Glomerular endothelial cell (primary cell): ENCODE measurements around the gene ULK4. TPM values are rescaled to one million over a fixed set of nuclear protein-coding genes. Genes with fewer than 3 reads are reported as not detected.

ENCODE experiments used
- DNase-seq: peaks from one replicate; pipeline ENCODE4 v3.0.0-alpha.2; 2011; ENCODE audit warnings: low read depth, low spot score; ENCODE audit errors: extremely low read depth
- total RNA-seq: library from RNA; depleted of rRNA; stranded (reverse); fragments of >200 nt; gene quantifications from 2 replicates; pipeline ENCODE4 v1.2.3, GENCODE V29; 2015

ULK4 gene
- total RNA-seq, 1 donor from 2014 or later, result 11.7 TPM

- DNase-seq, result no peak
These were observed 442.2 kb downstream of the ULK4 start for GRCh38 chr3:41519746-41520145.

DNA sequence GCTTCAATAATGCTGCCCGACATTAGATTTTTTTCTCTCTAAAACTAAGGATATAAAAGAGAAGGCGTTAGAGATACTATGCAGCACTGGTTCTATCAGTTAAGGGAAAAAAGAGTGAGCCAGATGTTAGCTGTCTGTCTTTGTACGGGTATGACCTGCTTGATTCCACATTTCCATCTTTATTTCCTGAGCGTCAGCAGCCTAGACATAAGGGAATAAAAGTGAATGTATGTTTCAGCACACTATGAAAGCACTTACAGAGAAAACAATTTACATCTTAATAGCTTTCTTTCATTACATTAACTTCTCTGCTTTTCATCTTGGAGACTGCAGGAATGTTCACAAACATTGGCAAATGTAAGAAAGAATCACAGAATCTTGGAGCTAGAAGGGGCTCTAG, 443.3 kb downstream of the ULK4 start:
- no peak for DNase-seq

- DNase-seq, result no peak
These were observed 453.7 kb downstream of the ULK4 start for GRCh38 chr3:41508063-41508696.

DNA sequence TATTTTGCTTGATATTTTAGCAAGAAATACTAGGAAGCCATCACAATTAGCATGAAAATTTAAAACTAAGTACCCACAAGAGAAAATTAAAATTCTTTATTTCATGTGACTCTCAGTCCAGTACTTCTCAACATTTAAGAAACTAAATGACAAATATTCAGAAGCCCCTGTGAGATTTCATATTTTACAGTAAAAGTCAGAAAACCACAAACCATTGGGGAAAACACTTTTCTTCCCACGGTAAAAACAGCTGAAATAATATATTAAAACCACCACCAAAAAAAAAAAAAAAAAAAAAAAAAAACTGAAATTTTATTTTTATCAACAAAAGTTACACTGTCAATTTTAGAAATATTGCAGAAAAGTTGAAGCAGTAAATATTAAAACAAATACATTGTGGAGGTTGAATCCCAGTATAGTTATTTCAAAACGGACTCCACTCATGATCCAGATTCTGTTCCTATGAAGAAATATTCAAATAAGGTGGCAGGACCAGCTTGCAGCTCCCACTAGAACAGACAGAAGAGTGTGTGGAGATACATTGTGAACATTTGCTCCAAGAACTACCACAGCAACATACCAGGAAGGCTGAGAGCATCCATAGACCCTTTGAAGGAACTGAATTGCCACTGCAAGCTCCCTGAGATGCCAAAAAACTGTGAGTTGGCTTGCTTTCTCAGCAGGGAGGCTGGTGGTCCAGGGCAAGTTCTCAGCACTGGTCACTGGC, 454.4 kb downstream of the ULK4 start:
- no peak for DNase-seq

GRCh38 chr3:41503998-41504623, 457.8 kb downstream of the ULK4 start:
- no peak for DNase-seq

GRCh38 chr3:41502481-41502880, 459.4 kb downstream of the ULK4 start:
- DNase-seq, result no peak

- no peak for DNase-seq
These were observed 459.9 kb downstream of the ULK4 start for GRCh38 chr3:41502023-41502422.

DNA sequence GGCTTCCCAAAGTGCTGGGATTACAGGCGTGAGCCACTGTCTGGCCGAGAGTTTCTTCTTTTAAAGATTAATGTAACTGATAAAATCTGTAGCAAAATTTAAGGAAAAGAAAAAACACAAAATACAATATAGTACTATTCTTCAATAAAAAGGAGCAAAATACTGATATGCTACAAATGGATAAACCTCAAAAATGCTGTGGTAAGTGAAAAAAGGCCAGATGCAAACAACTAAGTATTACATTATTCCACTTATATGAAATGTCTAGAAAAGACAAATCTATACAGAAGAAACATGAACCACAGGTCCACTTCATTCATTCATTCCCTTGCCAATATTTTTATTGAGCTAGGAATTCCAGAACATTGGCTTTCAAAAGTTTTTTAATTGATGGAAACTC, 463.1 kb downstream of the ULK4 start:
- DNase-seq, result no peak

GRCh38 chr3:41490360-41490759, 471.5 kb downstream of the ULK4 start:
- DNase-seq, result no peak

- no peak for DNase-seq
These were observed 472.7 kb downstream of the ULK4 start for GRCh38 chr3:41489231-41489630.

- no peak for DNase-seq
These were observed 473.4 kb downstream of the ULK4 start for GRCh38 chr3:41488501-41488900.

- no peak for DNase-seq
These were observed 476.4 kb downstream of the ULK4 start for GRCh38 chr3:41485484-41485883.

DNA sequence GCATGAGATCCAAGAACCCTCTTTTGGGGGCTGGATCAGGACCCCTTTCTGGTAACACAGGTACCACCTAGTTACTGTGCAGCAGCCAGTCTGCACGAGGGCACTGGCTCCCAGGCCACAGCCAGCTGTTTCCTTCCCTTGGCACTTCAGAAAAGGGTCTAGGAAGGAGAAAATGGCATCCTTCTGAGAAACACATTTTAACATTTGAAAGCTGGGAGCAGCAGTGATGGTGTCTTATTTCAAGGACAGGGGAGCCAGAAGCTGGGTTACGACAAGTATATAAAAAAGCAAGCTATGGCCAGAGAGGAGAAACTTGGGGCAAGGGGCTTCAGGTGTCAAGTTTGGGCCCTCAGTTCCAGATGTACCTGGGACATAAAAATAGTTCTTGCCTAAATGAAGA, 479.8 kb downstream of the ULK4 start:
- DNase-seq, result no peak

- no peak for DNase-seq
These were observed 483.6 kb downstream of the ULK4 start for GRCh38 chr3:41478278-41478677.

- no peak for DNase-seq
These were observed 484.4 kb downstream of the ULK4 start for GRCh38 chr3:41477399-41478014.

DNA sequence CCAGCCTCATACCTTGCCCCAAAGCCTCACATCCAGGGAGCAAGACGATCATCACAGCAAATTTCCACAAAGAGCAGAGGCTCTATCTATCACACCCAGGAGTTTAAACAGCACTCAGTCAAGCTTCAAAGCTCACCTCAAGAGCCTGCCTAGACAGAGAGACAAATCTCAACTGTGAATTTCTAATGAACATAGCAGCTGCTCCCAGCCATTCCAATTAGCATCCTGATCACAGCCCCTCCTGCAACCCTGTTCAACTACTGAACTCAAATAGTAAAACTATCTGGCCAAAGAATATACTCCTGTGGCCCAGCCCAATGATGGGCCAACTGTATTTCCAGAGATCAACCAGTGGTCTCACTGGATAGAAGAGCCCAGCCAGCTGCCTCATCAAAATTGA, 492.8 kb downstream of the ULK4 start:
- no peak for DNase-seq

DNA sequence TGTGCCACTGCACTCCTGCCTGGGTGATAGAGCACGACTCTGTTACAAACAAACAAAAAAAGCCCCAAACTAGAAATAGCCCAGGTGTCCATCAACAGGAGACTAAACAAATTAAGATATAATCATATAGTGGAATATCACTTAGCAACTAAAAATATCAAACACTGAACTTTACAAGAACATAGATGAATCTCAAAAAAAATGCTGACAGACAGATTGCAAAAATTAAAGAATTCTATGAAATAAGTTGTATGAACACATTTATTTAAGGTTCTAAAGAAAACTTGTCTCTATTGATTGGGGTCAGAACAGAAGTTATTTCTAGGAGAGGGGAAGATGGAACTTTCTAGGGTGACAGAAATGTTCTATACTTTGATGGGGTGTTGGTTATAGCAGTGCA, 494.4 kb downstream of the ULK4 start:
- DNase-seq, result no peak

DNA sequence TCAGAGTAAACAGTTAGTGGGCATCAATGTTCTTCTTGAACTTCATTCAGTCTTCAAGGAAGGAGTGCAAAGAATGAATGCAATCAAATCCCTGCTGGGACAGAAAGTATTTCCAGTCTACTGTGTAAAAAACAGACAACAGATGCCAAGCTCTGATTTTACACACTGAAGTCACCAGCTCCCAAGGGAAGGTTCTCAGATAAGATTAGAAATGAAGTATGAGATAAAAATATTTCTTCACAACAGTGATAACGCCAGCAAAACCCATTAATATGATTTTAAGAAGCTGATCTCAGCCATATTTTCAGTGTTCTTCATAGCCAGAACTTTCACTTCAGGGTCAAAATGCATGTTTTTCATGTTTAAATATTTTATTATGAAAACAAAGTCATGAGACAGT, 497.0 kb downstream of the ULK4 start:
- DNase-seq, result no peak

- no peak for DNase-seq
These were observed 497.5 kb downstream of the ULK4 start for GRCh38 chr3:41464401-41464800.

DNA sequence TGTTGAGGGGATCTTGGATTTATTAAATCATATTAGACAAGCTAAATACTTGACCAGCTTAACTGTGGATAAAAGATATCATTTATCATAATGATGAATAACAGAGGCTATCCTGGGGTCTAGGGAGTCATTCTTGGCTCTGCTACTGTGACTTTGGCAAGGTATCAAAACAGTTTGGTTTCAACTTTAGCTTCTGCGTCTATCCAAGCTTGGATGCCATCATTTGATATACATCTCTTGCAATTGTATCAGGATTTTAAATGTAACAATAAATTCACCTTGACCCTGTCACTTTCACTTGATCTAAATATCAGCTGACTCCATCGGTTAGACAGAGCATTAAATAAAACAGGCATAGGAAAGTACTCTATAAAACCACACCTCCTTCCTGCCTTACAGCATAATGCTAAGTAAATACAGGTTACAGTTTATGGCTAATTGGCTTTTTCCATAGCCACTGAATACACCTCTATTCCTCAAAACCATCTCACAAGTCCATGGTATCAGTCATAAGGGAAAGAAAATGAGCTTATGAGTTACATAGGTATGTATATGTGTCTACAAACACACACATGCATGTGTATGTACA, 499.7 kb downstream of the ULK4 start:
- DNase-seq, result no peak

DNA sequence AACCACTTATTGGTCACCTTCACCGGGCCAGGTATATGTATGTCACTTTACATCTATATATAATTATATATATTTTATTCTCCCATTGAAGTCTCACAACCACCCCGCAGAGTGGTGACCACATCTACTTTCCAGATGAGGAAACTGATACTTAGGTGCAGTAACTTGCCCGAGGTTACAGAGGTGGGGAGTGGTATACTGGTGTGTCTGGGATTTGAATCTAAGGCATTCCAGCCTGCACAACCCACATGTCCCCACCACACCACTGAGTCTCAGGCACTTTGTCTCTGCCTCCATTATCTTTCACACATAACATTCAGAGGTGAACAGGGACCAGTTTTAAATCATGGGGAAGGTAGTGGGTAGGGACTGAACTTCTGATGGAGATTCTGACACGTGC, 501.2 kb downstream of the ULK4 start:
- no peak for DNase-seq
